HG03460 (cell line): ENCODE results near the gene GPR18.

ENCODE experiments used
- ATAC-seq: cut with Tn5 transposase; IDR thresholded peaks from one replicate; pipeline ENCODE4 v1.9.1; 2021; ENCODE audit not compliant: unreplicated experiment

GPR18 gene

DNA sequence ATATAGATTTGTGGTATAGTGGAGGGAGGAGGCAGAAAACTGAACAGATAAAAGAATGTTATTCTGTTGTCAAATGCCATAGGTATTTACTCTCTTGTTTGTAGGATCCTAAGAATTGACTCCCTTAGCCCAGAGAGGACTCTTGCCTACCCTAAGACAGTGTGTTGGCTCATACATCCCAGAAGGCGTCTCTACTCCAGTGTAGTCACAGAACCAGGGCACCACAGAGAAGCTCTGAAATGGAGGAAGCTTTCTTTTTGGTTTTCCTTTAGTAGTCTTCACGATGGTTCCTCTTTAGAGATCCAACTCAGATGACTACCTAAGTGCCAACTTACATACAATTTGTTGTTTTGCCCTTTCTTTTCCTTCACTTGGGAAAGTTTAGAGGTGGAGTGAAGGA is 35.0 kb upstream of the GPR18 start:
- no peak for ATAC-seq

DNA sequence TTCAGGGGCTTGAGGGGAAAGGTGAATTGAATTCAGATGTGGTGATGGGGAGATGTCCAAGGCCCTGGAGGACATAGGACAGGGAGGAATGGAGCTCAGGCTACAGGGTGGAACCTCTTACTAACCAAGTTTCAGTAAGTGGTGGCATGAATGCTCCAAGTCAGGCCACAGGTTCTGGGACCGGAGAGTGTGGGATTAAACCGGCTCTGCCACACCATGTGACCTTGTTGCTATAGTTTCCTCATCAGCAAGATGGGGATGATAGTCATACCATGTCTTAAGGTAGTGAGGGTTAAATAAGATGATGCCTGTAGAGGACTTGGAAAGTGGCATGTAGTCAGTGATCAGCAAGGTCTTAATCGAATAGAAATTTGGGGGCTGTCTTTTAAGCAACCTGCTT is 32.7 kb upstream of the GPR18 start:
- ATAC-seq: no peak

DNA sequence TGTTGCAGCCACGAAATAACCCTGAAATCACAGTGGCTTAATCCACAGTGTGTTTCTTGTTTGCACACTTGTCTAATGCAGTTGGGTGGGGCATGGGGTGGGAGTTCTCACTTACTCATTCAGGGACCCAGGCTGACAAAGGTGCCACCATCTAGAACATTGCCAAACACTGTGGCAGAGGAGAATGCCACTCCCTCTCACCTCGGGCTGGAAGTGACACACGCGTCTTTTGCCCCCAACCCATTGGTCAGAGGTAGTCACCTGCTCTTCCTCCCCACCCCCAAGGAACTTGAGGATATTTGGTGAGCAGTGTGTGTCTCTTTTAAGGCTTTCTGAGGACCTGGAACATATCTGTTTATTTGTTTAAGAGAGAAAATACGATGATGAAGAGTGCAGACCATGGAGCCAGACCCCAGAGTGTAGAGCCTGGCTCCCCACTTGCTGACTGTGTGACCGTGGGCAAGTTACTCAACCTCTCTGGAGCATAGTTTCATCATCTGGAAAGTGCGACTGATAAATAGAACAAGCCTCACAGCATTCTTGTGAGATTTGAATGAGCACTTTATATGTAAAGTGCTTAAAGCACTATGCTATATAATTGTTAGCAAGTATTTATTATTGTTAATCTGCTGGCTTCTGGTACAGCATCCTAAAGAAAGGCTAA is 31.6 kb upstream of the GPR18 start:
- no peak for ATAC-seq

DNA sequence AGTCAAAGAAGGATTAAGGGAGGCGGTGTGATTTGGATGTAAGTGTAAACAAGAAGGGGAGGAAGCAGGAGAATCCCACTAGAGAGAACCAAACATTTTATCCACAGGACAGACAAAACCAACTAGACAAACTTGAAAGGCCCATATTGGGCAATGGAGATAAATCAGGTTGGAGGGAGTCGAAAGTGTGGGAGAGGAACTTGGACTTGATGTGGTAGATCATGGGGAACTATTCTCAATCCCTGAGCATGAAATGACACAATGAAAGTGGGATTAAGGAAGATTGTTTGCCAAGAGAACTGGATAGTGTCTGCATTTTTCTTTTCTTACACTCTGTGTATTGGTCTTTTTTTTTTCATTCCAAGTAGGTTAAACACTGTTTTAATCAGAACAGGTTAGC is 31.1 kb upstream of the GPR18 start:
- no peak for ATAC-seq

DNA sequence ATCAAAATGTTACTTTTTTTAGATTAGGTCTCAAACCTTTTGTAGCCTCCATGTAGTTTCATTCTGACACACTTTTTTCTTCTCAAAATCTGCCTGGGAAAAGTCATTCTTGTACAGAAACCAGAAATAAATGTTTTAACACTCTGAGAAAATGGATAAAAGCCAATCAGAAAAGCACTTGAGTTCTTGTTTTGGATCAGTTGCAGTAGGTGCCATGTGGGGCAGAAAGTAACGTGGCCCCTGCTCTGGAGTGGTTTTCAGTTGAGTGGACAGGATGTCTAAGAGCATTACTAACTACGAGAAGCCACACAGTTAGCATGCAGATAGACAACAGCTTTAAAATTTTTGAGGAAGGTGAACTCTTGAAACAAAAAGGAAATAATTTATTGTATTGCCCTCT is 29.9 kb upstream of the GPR18 start:
- ATAC-seq: peak; percentile 92

DNA sequence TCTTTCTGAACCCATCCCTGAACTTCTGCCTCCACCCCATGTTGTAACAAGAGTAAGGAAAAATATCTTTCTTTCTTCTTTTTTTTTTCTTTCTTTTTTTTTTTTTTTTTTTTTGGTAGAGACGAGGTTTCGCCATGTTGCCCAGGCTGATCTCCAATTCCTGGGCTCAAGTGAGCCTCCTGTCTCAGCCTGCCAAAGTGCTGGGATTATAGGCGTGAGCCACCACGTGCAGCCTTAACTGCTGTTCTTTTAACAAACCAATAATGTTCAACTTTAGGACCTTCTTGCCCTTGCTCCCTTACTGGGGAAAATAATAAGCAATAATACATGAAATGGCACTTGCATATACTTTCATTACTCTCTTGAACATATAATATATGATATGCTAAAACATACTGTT is 29.4 kb upstream of the GPR18 start:
- no peak for ATAC-seq

DNA sequence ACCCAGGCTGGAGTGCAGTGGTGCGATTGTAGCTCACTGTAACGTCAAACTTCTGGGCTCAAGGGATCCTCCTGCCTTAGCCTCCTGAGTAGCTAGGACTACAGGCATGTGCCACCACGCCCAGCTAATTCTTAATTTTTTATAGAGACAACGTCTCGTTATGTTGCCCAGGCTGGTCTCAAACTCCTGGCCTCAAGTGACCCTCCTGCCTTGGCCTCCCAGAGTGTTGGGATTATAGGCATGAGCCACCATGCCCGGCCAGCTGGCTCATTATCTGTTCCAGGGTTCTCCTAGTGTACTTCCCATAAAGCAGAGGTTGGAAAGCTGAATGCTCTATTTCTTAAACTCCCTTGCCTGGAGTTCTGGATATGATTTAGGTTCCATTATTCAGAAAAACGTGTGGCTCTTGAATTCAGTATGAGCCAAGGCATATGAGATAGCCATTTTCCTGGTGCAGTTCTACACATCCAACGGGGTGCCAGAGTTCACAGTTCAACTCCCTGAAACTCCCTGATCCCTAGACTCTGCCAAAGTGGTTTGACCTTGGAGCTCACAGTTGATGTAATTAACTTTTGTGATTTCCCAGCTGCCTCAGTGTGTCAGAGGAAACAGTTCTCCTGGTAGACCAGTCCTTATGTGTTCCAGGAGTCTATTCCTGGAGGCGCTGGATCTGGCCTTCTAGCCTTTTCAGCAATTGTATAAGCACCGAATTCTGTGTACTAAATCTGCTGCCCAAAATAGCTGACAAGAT is 27.4 kb upstream of the GPR18 start:
- no peak for ATAC-seq

DNA sequence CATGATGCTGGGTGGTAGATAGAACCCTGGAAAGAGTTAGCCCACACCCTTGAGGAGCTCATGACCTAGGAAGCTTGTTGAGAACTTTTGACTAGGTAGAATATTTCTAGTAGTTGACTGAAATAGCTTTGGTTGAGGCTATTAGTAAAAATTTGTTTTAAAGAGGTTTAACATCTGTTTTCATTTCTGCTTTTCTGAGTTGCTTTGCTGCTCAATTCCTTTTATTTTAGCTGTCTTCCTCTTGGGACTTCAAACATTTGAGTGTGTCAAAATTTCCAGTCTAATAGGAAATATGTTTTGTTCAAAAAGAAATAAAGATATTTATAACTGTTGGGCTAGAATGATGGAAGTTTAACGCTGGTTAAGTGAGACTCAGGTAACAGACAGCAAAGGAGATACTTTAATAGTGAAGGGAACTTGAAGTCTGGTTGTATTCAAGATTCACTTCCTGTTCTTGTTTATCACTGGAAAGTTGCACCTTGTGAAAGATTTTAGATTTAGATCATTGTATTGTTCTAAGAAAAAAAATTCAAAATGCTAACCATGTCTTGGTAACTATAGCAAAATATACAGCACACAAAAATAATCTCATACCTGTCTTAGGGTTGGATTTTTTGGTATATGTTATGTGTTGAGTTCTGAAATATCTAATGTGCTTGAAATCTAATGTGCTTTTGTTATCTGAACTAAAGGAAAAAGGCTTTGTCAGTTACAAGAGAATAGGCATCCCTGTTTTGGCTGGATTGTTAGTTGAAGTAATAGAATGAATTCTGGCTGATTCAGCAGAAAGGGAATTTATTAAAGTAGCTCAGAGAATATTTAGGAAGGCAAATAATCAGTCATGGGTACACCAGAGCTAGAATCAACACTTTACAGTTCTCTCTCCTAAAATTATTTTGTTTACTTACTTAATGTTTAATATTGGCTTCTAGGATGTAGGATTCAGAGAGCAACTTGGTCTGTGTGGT is 24.4 kb upstream of the GPR18 start:
- ATAC-seq: peak; percentile 59

DNA sequence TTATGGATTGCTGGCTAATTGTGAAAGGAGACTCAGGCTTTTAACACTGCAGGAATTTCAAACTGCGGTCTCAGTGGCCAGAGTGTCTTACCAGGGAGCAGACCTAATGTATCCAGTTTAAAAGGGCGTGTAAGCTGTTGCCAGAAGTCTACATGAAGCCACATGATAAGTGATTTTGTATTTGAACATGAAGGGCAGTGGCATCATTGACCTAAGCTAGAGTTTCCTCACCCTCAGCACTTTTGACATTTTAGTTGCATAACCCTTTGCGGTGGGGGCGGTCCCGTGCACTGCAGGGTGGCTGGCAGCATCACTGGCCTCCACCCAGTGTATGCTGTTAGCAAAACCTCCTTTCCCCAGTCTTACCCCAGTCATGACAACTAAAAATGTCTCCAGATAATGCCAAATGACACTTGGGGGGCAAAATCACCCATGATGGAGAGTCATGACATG is 23.7 kb upstream of the GPR18 start:
- ATAC-seq: peak; percentile 69

DNA sequence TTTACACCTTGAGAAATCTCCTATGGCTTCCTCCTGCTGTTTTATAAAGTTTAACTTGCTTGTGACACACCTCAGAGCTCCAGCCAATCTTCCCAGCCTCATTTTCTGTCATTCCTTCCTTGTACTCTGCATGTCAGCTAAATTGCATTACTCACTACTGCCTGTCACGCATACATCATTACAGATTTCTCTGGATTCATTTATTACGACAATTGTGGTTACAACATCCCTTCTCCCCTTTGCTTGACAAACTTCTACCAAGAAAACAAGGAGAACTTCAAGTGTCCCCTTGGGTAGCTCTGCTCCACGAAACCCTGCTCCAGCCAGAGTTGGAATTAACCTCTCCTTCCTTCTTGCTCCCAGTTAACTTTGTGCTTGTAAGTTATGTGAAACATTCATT is 22.0 kb upstream of the GPR18 start:
- no peak for ATAC-seq

DNA sequence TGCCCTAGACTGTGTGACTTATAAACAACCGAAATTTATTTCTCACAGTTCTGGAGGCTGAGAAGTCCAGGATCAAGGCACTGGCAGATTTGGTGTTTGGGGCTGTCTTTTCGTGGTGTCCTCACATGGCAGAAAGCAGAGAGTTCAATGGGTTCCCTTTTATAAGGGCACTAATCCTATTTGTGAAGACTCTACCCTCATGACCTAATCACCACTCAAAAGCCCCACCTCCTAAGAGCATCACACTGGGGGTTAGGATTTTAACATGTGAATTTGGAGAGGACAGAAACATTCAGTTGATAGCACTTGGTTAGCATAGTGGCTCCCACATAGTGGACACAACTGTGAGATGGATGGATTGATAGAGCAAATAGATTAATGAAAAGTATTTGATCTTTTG is 21.5 kb upstream of the GPR18 start:
- no peak for ATAC-seq

DNA sequence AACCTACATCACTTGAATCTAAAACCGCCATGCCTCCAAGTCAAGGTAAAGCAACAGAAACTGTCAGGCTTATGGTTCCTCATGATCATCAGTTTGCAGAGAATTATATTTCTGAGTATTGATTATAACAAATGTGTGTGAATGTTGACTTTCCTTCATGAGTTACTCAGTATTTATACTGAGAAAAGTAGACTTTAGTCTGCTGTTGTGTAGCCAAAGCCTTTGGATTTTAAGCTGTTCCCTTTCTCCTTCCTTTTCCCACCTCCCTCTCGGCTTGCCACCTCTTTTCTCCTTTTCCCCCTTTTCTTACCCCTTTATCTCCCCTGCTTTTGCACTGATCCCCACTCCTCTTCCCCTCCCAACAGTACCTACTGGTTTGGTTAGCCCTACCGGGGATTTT is 20.7 kb upstream of the GPR18 start:
- ATAC-seq: no peak

DNA sequence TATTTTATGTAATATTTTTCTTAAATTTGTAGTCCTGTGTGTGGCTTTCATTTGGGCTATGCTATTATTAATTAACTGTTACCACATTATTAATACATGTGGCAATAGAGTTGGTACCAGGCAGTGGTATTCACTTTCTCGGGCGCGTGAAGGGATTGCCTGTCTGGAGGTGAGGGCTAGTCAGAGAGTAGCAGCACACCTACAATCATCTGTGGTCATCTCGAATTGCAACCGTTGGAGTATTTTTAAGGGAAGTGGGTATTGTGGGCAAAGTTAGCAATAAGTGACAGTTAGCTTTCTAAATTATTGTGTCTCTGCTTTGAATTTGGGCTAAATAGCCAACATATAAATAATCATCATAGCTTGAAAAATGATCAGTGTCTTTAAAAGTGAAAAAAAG is 20.0 kb upstream of the GPR18 start:
- no peak for ATAC-seq

DNA sequence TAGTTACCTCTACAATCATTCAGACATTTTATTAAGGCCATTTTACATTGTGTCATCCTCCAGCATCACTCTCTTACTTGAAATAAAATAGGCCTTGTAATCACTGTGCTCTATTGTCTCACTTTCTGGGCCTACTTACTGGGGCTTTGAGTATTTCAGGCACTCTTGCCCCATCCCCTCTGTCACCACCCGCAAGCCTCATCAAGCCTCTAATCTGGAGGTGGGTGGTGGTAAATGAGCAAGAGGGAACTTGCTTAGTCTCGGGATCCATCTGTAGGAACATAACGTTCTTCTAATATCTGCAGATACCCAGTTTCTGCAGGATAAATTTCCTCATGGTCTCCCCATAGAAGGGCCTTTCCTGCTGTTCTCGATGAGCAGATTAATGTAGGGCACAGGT is 19.4 kb upstream of the GPR18 start:
- ATAC-seq: no peak

DNA sequence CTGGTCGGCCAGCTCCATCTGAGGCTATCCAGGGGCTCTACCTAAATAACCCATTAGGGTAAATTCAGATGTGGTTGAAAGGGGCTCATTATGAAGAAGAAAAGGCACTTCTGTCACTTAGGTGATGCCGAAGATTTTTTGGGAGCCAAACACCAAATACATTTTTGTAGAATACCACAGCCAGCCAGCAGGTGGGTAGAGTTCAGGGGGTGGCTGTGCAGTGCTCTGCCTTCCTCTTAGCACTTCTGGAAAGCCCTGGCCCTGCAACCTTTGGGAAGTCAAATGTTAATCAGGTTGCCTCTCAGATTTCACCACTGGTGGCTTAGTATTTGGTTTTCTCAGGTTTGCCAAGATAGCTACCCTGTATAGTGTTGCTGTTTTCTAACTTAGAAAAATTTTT is 18.5 kb upstream of the GPR18 start:
- no peak for ATAC-seq

DNA sequence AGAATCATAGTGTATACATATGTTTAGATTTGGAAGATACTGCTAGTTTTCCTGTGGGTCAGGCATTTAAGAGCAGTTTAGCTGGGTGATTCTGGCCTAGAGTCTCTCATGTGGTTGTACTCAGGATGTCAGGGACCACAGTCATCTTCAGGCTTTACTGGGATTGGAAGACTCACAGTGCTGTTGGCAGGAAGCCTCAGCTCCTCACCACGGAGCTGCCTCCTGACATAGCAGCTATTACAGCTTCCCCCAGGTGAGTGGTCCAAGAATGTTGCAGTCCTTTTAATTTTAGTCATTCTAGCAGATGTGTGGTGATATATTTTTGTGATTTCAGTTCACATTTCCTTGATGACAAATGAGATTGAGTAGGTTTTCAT is 16.9 kb upstream of the GPR18 start:
- no peak for ATAC-seq

DNA sequence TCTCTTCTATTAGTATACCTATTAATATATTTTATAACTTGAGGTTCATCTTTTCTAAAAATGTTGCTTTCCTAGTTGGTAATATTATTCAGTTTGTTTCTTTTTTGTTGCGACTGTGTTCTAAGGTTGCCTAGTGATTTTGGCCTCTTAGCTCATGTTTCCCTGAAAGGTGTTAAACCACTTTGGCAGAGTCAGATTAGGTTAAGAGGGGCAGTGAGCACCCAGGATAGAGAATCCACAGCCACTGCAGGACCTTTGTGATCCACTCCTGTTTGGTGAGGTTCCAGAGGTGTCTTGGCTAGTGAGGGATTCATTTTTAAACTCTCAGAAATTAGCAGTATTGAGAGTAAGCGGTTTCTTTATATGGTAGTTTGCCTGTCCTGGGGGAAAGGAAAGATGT is 14.9 kb upstream of the GPR18 start:
- no peak for ATAC-seq

DNA sequence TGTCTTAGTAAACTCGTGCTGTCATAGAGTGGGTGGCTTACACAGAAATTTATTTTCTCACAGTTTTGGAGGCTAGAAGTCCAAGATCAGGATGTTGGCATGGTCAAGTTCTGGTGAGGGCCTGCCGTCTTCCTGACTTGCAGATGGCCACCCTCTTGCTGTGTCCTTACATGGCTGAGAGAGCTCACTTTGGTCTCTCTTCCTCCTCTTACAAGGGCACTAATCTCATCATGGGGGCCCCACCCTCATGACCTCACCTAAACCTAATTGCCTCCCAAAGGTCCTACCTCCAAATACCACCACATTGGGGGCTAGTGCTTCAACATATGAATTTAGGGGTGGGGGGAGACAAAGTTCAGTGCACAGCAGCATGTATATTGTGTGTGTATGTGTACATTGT is 14.3 kb upstream of the GPR18 start:
- no peak for ATAC-seq

DNA sequence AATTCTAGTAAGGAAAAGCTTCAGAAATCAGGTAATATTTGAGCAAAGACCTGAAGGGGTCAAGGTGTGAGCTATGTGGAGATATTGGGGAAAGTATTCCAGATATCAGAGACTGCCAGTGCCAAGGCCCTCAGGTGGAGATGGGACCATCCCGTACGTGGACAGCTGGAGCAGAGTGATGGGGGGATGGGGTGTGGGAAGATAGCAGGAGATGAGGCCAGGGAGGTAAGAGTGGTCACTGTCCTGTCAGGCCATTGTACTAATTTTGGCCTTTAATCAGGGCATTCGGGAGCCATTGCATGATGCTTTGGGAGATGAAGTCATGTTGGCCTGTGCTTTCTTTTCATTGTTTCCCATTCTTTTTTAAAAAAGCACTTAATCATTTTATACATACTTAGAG is 13.1 kb upstream of the GPR18 start:
- no peak for ATAC-seq

DNA sequence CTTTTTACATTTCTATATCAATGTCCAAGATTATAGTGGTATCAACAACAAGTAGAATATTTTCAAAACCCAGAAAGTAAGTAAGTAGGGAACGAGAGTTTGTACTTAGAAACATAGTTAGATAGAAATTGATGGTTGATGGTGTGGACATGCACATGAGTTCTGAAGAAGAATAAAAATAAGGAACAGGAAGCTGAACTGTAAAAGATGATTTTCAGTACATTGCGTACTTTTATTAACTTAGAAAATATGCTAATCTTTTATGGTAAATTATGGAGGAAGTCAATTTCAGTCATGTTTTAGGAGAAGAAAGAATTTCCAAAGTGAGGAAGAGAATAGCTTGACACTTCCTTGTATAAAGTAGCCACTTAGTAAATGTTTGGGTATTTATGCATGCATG is 12.3 kb upstream of the GPR18 start:
- ATAC-seq: no peak

DNA sequence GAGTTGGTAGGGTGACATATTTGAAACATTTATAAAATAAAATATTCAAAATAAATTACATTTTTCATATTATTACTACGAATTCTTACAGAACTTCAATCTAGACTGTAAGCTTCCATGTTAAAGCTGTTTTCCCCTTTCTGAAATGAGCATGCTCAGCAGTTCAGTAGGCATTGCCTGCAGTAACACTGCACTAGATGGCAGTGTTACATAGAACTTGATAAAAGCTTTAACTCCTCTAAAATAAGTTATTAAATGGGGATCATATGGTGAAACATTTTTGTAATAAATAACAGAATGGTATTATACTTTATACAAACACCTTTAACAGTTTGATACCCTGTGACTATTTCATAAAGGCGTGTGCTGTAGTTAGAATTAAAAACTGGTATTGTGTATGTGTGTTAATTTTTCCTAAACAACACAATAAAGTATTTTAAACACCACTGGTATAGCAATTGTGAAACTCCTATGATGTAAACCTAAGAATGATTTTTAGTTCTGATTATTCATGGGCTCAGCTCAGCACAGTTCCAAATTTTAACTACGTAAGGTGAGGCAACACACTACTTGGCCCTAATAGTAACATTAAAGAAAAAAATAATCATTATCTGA is 11.6 kb upstream of the GPR18 start:
- ATAC-seq: peak; percentile 83
